HG03039 (cell line): Measurements from ENCODE around the gene HSPA5.
"Not testable (repeated sequence)": the region's sequence is repeated elsewhere in the genome, so short reads cannot be mapped to it uniquely, and the experiment has no call there.

ENCODE experiments used
- ATAC-seq: cut with Tn5 transposase; IDR thresholded peaks from one replicate; pipeline ENCODE4 v1.9.1; 2021; ENCODE audit warnings: mild to moderate bottlenecking, moderate library complexity; ENCODE audit not compliant: unreplicated experiment

The HSPA5 gene

DNA sequence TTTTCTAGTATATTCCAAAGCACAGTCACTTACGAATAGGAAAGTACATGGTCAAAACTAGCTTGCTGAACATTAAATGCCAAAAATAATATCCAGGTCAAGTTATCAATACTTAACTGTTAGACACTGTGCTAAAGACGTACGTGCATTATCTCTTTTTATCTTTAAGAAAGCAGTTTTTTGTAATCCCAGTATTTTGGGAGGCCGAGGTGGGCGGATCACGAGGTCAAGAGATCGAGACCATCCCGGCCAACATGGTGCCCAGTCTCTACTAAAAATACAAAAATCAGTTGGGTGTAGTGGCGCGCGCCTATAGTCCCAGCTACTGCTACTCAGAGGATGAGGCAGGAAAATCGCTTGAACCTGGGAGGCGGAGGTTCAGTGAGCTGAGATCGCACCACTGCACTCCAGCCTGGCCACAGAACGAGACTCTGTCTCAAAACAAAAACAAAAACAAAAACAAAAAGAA lies 2.7 kb upstream of the HSPA5 start:
- ATAC-seq = no peak

DNA sequence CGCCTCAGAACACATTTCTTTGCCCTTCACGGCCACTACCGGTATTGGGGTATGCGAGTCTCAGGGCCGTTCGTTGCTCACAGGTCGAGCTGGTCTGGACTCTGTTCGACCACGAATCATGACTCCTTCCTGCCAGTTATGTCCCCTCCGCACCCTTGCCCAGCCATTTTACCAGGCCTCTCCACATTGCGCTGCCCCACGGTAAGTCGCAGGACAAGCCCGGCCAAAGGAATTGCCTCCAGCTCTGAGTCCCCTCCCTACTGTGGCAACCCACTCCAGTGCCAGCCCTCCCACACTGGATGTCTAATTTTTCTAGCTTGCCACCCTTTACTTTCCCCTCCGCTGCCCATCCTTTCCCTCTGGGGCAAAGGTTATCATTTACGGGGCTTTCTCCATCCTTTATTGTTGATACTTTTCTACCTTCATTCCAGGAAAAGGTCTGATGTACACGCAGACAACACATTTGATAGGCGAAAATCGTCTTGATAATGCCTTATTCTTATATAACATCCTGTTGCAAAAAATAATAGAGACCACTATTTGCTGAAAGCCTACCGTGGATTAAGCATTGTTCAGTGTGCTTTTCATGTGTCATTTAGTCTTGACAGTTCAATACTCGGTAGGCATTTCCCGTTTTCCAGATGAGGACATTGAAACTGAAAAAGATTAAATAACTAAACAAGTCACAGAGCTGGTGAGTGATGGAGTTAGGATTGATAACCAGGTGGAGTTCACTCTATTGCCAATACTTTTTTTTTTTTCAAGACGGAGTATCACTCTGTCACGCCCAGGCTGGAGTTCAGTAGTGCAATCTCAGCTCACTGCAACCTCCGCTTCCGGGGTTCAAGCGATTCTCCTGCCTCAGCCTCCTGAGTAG lies 958 bp upstream of the HSPA5 start:
- ATAC-seq = peak; percentile 4

DNA sequence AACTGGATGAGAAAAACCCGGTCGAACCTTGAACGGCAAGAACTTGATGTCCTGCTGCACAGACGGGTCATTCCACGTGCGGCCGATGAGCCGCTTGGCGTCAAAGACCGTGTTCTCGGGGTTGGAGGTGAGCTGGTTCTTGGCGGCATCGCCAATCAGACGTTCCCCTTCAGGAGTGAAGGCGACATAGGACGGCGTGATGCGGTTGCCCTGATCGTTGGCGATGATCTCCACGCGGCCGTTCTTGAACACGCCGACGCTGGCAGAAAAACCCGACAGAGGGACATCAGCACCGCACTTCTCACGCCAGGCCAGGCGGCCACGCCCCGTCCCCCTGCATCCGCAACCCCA lies 519 bp downstream of the HSPA5 start:
- ATAC-seq = no peak

DNA sequence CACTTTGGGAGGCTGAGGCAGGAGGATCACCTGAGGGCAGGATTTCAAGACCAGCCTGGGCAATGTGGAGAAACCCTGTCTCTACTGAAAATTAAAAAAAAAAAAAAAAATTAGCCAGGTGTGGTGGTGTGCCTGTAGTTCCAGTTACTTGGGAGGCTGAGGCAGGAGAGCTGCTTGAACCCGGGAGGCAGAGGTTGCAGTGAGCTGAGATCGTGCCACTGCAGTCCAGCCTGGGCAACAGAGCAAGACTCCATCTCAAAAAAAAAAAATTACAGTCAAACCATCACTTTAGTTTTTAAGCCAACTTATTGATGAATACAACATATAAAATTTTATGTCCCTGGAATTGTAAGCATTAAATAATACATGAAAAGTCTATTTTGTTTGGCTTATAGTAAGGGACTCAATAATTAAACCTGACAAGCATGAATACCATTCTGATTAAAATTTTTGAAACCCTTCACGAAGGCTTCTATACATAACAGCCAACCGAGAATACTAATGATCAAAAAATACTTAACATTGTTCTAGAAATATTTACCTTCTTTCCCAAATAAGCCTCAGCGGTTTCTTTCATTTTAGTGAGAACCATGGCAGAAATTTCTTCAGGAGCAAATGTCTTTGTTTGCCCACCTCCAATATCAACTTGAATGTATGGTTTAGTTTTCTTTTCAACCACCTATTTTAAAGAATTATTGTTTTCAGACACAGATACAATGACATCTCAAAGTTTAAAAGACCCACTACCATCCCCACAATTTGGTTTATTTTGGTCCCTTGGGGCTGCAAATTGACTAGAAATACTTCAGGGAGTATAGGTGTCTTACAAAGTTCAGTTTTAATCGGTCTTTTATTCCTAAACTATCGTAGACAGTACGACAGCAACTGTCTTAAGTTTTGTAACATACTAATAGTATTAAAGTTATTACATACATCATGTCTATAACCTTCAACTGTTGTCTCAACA lies 1.2 kb downstream of the HSPA5 start:
- ATAC-seq = no peak

DNA sequence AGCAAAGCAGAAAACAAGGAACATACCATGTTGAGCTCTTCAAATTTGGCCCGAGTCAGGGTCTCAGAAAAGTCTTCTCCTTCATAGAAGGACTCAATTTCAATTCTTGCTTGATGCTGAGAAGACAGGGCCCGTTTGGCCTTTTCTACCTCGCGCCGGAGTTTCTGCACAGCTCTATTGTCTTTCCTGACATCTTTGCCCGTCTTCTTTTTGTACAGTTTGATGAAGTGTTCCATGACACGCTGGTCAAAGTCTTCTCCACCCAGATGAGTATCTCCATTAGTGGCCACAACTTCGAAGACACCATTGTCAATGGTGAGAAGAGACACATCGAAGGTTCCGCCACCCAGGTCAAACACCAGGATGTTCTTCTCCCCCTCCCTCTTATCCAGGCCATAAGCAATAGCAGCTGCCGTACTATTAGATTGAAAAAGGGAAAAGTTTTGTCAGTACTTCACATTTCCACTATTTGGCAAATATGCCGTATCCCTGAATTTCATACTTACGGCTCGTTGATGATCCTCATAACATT lies 2.2 kb downstream of the HSPA5 start:
- no peak for ATAC-seq

DNA sequence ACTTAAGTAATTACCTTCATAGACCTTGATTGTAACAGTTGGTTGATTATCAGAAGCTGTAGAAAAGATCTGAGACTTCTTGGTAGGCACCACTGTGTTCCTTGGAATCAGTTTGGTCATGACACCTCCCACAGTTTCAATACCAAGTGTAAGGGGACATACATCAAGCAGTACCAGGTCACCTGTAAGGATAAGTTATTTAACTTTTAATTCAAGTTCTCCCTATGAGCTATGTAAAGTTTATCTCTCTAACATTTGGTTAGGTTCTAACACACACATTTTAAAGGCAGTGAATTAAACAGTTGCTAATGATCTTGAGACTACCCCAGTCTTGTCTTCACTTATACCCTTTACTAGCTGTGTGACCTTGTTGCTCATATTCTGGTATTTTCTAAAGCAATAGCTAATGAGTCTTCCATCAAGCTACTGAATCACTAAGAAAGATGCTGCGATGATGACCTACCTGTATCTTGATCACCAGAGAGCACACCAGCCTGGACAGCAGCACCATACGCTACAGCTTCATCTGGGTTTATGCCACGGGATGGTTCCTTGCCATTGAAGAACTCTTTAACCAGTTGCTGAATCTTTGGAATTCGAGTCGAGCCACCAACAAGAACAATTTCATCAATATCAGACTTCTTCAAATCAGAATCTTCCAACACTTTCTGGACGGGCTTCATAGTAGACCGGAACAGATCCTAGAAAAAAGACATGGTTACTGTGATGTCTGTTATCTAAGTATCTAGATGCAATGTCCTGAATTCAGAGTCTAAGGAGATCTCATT lies 2.8 kb downstream of the HSPA5 start:
- no peak for ATAC-seq

DNA sequence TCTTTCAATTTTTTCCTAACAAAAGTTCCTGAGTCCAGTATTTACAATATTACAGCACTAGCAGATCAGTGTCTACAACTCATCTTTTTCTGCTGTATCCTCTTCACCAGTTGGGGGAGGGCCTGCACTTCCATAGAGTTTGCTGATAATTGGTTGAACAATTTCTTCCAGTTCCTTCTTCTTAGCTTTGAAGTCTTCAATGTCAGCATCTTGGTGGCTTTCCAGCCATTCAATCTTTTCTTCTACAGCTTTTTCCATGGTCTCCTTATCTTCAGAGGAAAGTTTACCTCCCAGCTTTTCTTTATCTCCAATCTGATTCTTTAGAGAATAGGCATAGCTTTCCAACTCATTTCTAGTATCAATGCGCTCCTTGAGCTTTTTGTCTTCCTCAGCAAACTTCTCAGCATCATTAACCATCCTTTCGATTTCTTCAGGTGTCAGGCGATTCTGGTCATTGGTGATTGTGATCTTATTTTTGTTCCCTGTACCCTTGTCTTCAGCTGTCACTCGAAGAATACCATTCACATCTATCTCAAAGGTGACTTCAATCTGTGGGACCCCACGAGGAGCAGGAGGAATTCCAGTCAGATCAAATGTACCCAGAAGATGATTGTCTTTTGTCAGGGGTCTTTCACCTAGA lies 4.5 kb downstream of the HSPA5 start:
- not testable (repeated sequence) for ATAC-seq

DNA sequence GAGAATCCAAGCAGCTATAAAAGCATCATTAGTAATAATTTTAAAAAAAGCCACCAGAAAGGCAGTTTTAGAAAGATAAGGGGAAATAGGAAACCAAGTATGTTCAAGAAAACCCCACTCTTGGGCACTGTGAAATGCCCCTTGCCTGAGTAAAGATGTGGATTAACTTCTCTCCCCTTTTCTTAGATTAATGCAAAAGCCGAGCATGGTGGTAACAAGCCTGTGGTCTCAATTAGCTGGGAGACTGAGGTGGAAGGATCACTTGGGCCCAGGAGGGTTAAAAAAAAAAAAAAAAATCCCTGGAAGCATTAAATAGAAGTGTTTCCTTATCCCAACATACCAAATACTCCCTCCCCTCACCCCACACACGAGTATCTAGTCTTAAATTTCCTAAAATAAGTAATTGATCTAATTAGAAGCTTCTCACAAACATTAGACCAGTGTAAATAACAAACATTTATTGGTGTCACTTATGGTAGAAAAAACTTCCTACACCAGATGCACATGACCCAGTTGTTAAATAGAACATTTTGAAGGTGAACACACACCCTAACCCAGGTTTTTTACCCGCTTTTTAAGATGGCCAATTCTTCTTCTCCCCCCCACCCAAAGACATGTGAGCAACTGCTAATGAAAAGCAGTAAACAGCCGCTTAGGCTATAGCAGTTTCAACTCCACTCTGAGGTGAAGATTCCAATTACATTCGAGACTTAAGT lies 5.2 kb downstream of the HSPA5 start:
- no peak for ATAC-seq

DNA sequence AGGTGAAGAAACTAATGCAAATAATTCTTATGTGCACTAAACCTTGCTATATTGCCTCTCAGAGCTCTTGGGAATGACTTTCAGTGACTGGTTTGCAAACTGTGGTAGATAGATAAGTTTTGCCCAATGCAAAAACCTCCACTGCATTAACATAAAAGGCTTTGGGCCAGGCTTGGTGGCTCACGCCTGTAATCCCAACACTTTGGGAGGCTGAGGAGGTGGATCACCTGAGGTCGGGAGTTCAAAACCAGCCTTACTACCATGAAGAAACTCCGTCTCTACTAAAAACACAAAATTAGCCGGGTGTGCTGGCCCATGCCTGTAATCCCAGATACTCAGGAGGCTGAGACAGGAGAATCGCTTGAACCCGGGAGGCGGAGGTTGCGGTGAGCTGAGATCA lies 7.0 kb downstream of the HSPA5 start:
- not testable (repeated sequence) for ATAC-seq

DNA sequence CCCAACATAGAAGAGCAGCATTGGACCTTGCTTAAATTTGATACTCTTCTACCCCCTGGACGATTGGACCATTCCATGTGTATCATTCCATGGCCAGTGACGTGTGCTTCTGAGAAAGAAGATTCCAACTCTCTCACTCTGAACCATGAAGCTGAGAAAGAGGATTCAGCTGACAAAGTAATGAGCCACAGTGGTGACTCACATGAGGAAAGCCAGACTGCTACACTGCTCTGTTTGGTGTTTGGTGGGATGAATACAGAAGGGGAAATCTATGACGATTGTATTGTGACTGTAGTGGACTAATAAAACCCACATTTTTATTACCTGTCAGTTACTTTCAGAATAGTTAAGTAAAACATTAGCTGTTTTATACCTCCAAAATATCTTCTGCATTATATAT lies 7.5 kb downstream of the HSPA5 start:
- no peak for ATAC-seq

DNA sequence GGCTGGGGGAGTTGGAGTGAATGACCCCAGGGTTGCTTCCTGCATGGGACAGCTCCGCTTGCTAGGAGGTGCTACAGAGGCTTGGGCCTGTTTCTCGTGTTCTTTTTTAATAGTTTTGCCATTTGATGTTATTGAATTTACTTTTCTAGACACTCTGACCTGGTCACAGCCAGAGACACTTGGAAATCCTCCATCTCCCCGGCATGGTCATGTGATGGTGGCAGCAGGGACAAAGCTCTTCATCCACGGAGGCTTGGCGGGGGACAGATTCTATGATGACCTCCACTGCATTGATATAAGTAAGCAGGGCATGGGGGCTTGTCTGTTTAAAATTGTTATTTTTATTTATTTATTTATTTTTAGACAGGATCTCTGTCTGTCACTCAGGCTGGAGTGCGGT lies 13.4 kb downstream of the HSPA5 start:
- no peak for ATAC-seq

DNA sequence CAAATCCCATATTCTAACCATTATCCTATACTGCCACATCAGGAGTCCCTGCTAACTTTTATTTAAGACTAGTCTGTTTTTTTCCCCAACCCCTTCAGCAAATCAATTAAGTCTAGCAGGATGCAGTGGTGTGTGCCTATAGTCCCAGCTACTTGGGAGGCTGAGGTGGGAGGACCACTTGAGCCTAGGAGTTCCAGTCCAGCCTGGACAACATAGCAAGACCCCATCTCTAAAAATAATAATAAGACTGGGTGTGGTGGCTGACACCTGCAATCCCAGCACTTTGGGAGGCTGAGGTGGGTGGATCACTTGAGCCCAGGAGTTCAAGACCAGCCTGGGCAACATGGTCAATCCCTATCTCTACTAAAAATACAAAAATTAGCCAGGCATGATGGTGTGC lies 16.3 kb downstream of the HSPA5 start:
- not testable (repeated sequence) for ATAC-seq

DNA sequence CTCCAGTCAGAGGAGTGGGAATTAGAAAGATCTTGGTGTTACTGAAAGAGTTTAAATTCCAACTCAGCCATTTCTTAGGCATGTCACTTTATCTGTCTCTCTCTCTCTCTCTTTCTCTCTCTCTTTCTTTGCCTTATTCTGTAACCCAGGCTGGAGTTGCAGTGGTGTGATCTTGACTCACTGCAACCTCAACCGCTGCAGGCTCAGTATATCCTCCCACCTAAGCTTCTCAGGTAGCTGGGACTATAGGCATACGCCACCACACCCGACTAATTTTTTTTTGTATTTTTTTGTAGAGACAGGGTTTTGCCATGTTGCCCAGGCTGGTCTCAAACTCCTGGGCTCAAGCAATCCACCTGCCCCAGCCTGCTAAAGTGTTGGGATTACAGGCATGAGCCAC lies 22.5 kb downstream of the HSPA5 start:
- ATAC-seq = no peak

DNA sequence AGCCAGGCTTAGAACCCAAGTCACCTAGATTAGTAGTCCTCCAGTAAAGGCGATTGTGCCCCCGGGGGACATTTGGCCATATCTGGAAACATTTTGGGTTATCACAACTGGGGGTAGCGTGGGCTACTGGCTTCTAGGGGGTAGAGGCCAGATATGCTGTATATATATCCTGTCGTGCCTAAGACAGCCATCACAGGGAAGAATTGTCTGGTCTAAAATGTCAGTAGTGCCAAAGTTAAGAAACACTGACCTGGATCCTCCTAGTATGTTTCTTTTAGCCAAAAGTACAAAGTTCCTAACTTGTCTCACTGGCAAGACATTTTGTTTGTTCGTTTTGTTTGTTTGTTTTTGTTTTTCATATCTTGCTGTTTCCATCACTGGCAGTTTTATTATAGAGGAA lies 27.0 kb downstream of the HSPA5 start:
- no peak for ATAC-seq

DNA sequence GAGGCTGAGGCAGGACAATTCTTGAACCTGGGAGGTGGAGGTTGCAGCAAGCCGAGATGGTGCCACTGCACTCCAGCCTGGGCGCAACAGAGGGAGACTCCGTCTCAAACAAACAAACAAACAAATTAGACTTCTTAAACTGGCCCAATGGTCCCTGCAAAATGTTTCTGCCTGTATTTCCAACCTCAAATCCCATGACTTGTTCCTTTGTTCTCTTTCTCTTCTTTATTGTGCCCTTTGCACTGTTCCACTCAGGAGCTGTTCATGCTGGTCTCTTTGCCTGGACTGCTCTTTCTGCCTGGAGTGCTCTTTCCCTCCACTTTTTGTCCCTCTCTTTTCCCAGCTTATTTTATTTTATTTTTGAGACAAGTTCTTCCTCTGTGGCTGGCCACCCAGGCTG lies 36.7 kb downstream of the HSPA5 start:
- no peak for ATAC-seq

DNA sequence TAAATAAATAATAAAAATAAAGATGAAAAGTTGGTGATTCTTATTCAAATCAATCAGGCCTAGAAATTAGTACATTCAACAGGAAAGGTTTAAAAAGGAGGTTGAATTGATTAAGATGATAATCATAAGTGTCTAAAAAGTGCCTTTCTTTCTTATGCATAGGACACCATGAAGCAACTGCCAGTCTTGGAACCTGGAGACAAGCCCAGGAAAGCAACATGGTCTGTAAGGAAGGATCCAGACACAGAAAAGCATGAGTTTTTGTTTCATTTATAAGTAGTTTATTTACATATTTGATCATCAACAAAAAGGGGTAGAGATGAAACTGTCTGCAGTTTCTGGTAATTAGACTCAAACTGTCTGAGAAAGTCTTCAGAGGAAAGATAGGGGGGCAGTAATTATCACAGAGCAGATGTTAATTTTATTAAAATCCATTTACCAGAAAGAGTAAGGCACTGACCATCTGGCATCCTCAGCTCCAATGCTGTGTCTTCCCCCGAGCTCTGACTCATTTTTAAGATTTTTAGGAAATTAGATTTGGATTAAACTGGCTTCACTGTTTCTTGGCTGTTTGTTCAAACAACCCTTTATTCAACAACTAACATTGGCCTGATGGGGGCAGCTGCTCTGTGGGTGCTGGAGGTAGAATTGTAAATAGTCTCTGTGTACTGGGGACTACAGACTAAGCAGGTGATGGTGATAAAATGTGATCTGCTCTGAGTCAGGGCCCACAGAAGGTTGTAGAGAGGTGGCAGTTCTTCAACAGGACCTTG lies 38.1 kb downstream of the HSPA5 start:
- ATAC-seq = no peak

DNA sequence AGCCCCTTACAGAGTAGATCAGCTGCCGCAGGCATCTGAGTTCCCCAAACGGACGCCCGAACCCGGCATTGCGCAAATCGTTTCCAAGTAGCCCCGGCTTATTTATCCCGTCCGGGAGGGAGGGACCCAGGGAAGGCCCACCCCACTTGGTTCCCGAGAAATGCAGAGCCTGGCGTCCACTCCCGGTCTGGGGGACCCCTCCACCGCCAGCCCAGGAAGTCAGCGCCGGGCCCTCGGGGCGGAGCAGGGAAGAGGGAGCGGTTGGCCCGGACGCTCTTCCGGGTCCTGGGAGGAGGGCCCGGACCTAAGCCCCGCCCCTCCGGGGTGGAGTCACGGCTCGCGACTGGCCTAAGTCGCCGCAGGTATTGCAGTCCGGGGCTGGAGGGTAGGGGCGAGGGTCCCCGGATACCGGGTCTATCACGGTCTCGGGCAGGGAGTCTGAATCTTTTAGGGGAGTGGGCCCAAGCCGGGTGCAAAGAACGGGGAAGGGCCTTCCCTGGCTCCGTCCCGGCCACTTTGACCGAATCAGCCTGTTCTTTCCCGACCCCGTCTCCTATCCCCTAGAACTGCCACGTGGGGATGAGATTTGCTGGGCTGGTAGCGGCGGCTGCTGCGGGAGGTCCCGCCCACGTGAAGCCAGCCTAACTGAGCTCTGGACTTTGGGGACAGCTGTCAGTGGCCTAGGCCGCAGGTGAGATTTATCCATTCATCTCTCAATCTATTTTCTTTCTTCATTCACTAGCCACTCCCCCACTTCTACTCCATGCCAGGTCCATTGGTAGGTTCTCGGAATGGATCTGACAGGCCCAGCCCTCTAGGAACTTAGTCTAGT lies 40.7 kb downstream of the HSPA5 start, which contains the start of gene RABEPK:
Gene RABEPK, plus strand, starts transcription at position 327 of the 832 bp plus-strand sequence. CDS start 2,472 bp downstream, outside the sequence.
- peak; percentile 97 for ATAC-seq

DNA sequence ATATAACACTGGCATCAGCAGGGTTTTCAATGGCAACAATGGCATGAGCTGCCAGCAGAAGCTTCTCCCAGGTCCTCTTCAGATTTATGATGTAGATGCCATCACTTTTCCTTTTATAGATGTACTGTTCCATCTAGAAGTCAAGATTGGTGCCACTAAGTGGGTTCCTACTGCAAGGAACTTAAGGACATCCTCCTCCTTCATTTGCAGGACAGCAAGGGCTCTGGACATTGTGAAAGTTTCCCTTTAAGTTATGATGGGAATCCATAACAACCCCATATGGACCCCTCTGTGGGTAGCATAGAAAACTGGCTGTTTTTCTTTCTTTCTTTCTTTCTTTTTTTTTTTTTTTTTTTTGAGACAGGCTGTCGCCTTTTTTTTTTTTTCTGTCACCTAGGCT lies 45.6 kb downstream of the HSPA5 start:
- ATAC-seq = not testable (repeated sequence)
